HepG2 (cell line): ENCODE measurements around the gene METTL26. TPM values are rescaled to one million over a fixed set of nuclear protein-coding genes. Genes with fewer than 3 reads are reported as not detected.

Experiments used
- AGO2 ChIP-seq: fragments of 200-400 bp; formaldehyde crosslinking; optimal IDR thresholded peaks from 2 replicates; pipeline ENCODE3; 2017; ENCODE audit warnings: mild to moderate bottlenecking, low read depth, low read length, moderate library complexity
- ARID4A ChIP-seq: sonication (generic); formaldehyde crosslinking; IDR thresholded peaks from 2 replicates; pipeline ENCODE4 v1.5.0; 2020; ENCODE audit warnings: mild to moderate bottlenecking, missing genetic modification reagents, borderline replicate concordance
- IKZF5 ChIP-seq: IDR thresholded peaks from 2 replicates; pipeline ENCODE4 v1.6.1; 2018; ENCODE audit warnings: missing genetic modification reagents, mild to moderate bottlenecking, missing compliant biosample characterization
- KMT2B ChIP-seq: IDR thresholded peaks from 2 replicates; pipeline ENCODE4 v1.6.1; 2016; ENCODE audit warnings: missing genetic modification reagents, missing compliant biosample characterization
- MED8 ChIP-seq: sonication (generic); formaldehyde crosslinking; IDR thresholded peaks from 2 replicates; pipeline ENCODE4 v1.8.1; 2023; ENCODE audit warnings: mild to moderate bottlenecking, missing genetic modification reagents; ENCODE audit not compliant: insufficient replicate concordance
- MYNN ChIP-seq: sonication (generic); formaldehyde crosslinking; IDR thresholded peaks from 2 replicates; pipeline ENCODE4 v1.4.0; 2020; ENCODE audit warnings: mild to moderate bottlenecking, low read depth, missing genetic modification reagents
- PLRG1 ChIP-seq: fragments of 450-650 bp; conservative IDR thresholded peaks from 2 replicates; pipeline ENCODE4 v1.6.1; 2016
- SOX5 ChIP-seq: IDR thresholded peaks from 2 replicates; pipeline ENCODE4 v1.6.1; 2016; ENCODE audit warnings: borderline replicate concordance
- TFDP2 ChIP-seq: sonication (generic); formaldehyde crosslinking; IDR thresholded peaks from 2 replicates; pipeline ENCODE4 v1.4.0; 2020; ENCODE audit warnings: missing genetic modification reagents
- ZBTB38 ChIP-seq: sonication (generic); formaldehyde crosslinking; IDR thresholded peaks from 2 replicates; pipeline ENCODE4 v1.5.1; 2020; ENCODE audit warnings: mild to moderate bottlenecking, missing genetic modification reagents
- ZNF121 ChIP-seq: sonication (generic); formaldehyde crosslinking; IDR thresholded peaks from 2 replicates; pipeline ENCODE4 v1.5.0; 2020; ENCODE audit warnings: mild to moderate bottlenecking, missing genetic modification reagents
- ZNF205 ChIP-seq: IDR thresholded peaks from 2 replicates; pipeline ENCODE4 v1.6.1; 2018; ENCODE audit warnings: missing biosample characterization, missing genetic modification reagents
- ZNF224 ChIP-seq: sonication (generic); formaldehyde crosslinking; IDR thresholded peaks from 2 replicates; pipeline ENCODE4 v1.5.0; 2020; ENCODE audit warnings: mild to moderate bottlenecking, missing genetic modification reagents
- ZNF253 ChIP-seq: sonication (generic); formaldehyde crosslinking; IDR thresholded peaks from 2 replicates; pipeline ENCODE4 v1.8.0; 2022; ENCODE audit warnings: mild to moderate bottlenecking, missing genetic modification reagents, borderline replicate concordance
- ZNF33B ChIP-seq: sonication (generic); formaldehyde crosslinking; IDR thresholded peaks from 2 replicates; pipeline ENCODE4 v1.5.1; 2020; ENCODE audit warnings: mild to moderate bottlenecking, missing genetic modification reagents
- polyA plus RNA-seq, 8 experiments: library from polyadenylated mRNA; depleted of rRNA in 3 of 8; stranded (reverse) in 7 of 8; unstranded in 1 of 8; fragments of >200 nt; fragmentation: Illumina TruSeq in 4 of 8; extraction: Trizol in 4 of 8; gene quantifications; 2 replicates each; pipeline versions ENCODE4 v1.2.1 to v1.2.3, GENCODE V29; 2011 to 2016; ENCODE audit warnings: low read depth in 4 of 8, missing spikeins in 1 of 8, mixed read lengths in 1 of 8; ENCODE audit not compliant: insufficient read depth in 1 of 8
- total RNA-seq, 5 experiments: library from RNA; depleted of rRNA; stranded (reverse); fragments of >200 nt; fragmentation: Illumina TruSeq; extraction: Trizol; gene quantifications; 2 replicates each; pipeline ENCODE4 v1.2.3, GENCODE V29; 2016; ENCODE audit warnings: low read depth in 1 of 5
- TF ChIP-seq, protein P1 (sequence below): sonication (generic); formaldehyde crosslinking; IDR thresholded peaks from 2 replicates; pipeline ENCODE4 v1.8.1; 2023; ENCODE audit warnings: missing genetic modification reagents, inconsistent platforms, borderline replicate concordance
- TF ChIP-seq, protein P2 (sequence below): sonication (generic); formaldehyde crosslinking; IDR thresholded peaks from 2 replicates; pipeline ENCODE4 v1.4.0; 2020; ENCODE audit warnings: missing genetic modification reagents

Gene METTL26
- total and polyA plus RNA-seq, 2 of the 13 experiments (the other 11 are each of a cell fraction or from before 2014, with no cell fraction given), result 65.5 to 70.1 TPM

DNA sequence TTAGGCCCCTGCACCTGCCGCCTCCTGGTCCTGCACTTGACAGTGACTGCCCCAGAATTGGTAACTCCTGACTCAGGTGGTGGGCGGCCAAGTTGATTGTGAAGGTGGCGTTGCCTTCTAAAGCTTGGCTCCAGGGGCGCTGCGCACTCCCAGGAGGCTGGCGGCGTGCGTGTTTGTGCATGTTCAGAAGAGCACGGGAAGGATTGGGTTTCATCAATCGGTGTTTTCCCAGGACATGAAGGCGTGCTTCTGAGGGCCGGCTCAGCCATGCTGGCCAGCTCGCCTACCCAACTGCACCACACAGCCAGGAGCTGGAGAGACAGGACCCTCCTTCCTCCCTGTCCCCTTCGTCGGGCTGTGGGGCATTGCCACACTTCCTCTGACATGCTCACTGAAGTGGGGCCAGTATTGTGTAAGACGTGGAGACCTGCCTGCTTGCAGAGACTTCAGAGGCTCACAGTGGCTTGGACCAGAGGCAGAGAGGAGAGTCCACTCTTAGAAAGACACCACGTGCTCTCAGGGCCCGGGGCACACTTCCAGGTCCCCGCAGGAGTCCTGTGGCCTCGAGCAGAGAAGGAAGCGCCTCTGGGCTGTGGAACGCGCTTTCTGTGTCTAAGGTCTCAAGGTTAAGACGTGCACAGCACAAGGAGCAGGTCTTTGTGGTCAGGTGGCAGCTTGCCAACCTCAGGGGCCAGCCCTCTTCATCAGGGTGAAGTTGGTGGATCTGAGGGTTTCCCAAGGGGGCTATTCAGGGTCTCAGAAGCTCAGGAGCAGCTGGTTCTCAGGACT is 43.4 kb downstream of the METTL26 start (continued):
- 0 out of 2 replicates have a peak, but pooled peaks have one; percentile 22 for TF ChIP-seq SOX5 (CRISPR knock-in tag)
- no peak for TF ChIP-seq PLRG1
- TF ChIP-seq ZNF205 (CRISPR knock-in tag), result peak; percentile 37; the same call in 1 of the 2 replicates
- peak; percentile 38; the same call in 1 of the 2 replicates for TF ChIP-seq ARID4A (CRISPR knock-in tag)
- no peak for TF ChIP-seq IKZF5 (CRISPR knock-in tag)
- peak; percentile 29; the same call in 1 of the 2 replicates for TF ChIP-seq ZBTB38 (CRISPR knock-in tag)
- peak; percentile 92; the same call in 1 of the 2 replicates for TF ChIP-seq MYNN (CRISPR knock-in tag)
- TF ChIP-seq KMT2B (CRISPR knock-in tag), result peak; percentile 37; the same call in 1 of the 2 replicates
- peak; percentile 9 for TF ChIP-seq AGO2
- TF ChIP-seq ZNF121 (CRISPR knock-in tag), result peak; percentile 72
- no peak for TF ChIP-seq ZNF224 (CRISPR knock-in tag)
- TF ChIP-seq, protein P1, sequence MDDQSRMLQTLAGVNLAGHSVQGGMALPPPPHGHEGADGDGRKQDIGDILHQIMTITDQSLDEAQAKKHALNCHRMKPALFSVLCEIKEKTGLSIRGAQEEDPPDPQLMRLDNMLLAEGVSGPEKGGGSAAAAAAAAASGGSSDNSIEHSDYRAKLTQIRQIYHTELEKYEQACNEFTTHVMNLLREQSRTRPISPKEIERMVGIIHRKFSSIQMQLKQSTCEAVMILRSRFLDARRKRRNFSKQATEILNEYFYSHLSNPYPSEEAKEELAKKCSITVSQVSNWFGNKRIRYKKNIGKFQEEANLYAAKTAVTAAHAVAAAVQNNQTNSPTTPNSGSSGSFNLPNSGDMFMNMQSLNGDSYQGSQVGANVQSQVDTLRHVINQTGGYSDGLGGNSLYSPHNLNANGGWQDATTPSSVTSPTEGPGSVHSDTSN (CRISPR knock-in tag), result no peak
- 0 out of 2 replicates have a peak, but pooled peaks have one; percentile 52 for TF ChIP-seq ZNF33B (CRISPR knock-in tag)
- peak; percentile 60; the same call in 1 of the 2 replicates for TF ChIP-seq TFDP2
- no peak; the same call in 1 of the 2 replicates for TF ChIP-seq ZNF253 (CRISPR knock-in tag)
- TF ChIP-seq, protein P2, sequence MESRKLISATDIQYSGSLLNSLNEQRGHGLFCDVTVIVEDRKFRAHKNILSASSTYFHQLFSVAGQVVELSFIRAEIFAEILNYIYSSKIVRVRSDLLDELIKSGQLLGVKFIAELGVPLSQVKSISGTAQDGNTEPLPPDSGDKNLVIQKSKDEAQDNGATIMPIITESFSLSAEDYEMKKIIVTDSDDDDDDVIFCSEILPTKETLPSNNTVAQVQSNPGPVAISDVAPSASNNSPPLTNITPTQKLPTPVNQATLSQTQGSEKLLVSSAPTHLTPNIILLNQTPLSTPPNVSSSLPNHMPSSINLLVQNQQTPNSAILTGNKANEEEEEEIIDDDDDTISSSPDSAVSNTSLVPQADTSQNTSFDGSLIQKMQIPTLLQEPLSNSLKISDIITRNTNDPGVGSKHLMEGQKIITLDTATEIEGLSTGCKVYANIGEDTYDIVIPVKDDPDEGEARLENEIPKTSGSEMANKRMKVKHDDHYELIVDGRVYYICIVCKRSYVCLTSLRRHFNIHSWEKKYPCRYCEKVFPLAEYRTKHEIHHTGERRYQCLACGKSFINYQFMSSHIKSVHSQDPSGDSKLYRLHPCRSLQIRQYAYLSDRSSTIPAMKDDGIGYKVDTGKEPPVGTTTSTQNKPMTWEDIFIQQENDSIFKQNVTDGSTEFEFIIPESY (CRISPR knock-in tag), result peak; percentile 58
- peak; percentile 31 for TF ChIP-seq MED8 (CRISPR knock-in tag)
